DOHH2 (cell line): Measurements from ENCODE around the gene HLA-E.

Source experiments
- H3F3A ChIP-seq: fragments of 200-600 bp; sonication (generic), shearing (Covaris generic); 2 replicates; pipeline ENCODE4 v1.6.0; 2016; ENCODE audit warnings: antibody characterized with exemption, mild to moderate bottlenecking; ENCODE audit not compliant: control insufficient read depth, insufficient read depth
- H3K27ac ChIP-seq: fragments of 200-600 bp; sonication (generic); 2 replicates; pipeline ENCODE4 v1.5.1; 2014; ENCODE audit warnings: low read depth, mild to moderate bottlenecking, low read length, moderate library complexity
- H3K27me3 ChIP-seq: fragments of 200-600 bp; sonication (generic); 2 replicates; pipeline ENCODE4 v1.6.1; 2014; ENCODE audit warnings: mild to moderate bottlenecking, low read length, mixed read lengths; ENCODE audit not compliant: control insufficient read depth
- H3K36me3 ChIP-seq: fragments of 200-600 bp; sonication (generic); 2 replicates; pipeline ENCODE4 v1.6.1; 2014; ENCODE audit warnings: mild to moderate bottlenecking, low read length, moderate library complexity, mixed read lengths; ENCODE audit not compliant: control insufficient read depth
- H3K4me1 ChIP-seq: fragments of 200-600 bp; sonication (generic); 2 replicates; pipeline ENCODE4 v1.6.1; 2014; ENCODE audit warnings: mild to moderate bottlenecking, low read length, mixed read lengths; ENCODE audit not compliant: control insufficient read depth
- H3K4me2 ChIP-seq: fragments of 200-600 bp; sonication (generic); 2 replicates; pipeline ENCODE4 v1.6.0; 2014; ENCODE audit warnings: mild to moderate bottlenecking, low read length, moderate library complexity
- H3K4me3 ChIP-seq: fragments of 200-600 bp; sonication (generic); 2 replicates; pipeline ENCODE4 v1.5.1; 2014; ENCODE audit warnings: mild to moderate bottlenecking, low read length, mixed read lengths
- H3K79me2 ChIP-seq: fragments of 200-600 bp; sonication (generic); 2 replicates; pipeline ENCODE4 v1.6.1; 2014; ENCODE audit warnings: mild to moderate bottlenecking, low read length, mixed read lengths; ENCODE audit not compliant: control insufficient read depth
- H3K9me2 ChIP-seq: fragments of 200-600 bp; sonication (generic); replicated peaks from 2 replicates; pipeline ENCODE4 v1.6.1; 2014; ENCODE audit warnings: mild to moderate bottlenecking, low read length, mixed read lengths; ENCODE audit not compliant: control insufficient read depth
- H3K9me3 ChIP-seq: fragments of 200-600 bp; sonication (generic); 2 replicates; pipeline ENCODE4 v1.6.1; 2014; ENCODE audit warnings: antibody characterized with exemption, low read length, mixed read lengths; ENCODE audit not compliant: control insufficient read depth, insufficient read depth
- H4K20me1 ChIP-seq: fragments of 200-600 bp; sonication (generic); 2 replicates; pipeline ENCODE4 v1.6.0; 2014; ENCODE audit warnings: low read depth, mild to moderate bottlenecking, antibody characterized with exemption, low read length, moderate library complexity; ENCODE audit not compliant: control insufficient read depth, insufficient read depth
- EZH2phosphoT487 ChIP-seq: fragments of 200-600 bp; sonication (generic); IDR thresholded peaks from 2 replicates; pipeline ENCODE4 v1.6.1; 2017; ENCODE audit warnings: borderline replicate concordance, mild to moderate bottlenecking, antibody characterized with exemption, low read length, moderate library complexity, mixed read lengths
- TF ChIP-seq, protein P1 (sequence below): fragments of 200-600 bp; sonication (generic); IDR thresholded peaks from one replicate; pipeline ENCODE4 v1.5.1; 2014; ENCODE audit warnings: antibody characterized with exemption, mild to moderate bottlenecking, low read depth, low read length; ENCODE audit not compliant: poor library complexity, severe bottlenecking

HLA-E gene

DNA sequence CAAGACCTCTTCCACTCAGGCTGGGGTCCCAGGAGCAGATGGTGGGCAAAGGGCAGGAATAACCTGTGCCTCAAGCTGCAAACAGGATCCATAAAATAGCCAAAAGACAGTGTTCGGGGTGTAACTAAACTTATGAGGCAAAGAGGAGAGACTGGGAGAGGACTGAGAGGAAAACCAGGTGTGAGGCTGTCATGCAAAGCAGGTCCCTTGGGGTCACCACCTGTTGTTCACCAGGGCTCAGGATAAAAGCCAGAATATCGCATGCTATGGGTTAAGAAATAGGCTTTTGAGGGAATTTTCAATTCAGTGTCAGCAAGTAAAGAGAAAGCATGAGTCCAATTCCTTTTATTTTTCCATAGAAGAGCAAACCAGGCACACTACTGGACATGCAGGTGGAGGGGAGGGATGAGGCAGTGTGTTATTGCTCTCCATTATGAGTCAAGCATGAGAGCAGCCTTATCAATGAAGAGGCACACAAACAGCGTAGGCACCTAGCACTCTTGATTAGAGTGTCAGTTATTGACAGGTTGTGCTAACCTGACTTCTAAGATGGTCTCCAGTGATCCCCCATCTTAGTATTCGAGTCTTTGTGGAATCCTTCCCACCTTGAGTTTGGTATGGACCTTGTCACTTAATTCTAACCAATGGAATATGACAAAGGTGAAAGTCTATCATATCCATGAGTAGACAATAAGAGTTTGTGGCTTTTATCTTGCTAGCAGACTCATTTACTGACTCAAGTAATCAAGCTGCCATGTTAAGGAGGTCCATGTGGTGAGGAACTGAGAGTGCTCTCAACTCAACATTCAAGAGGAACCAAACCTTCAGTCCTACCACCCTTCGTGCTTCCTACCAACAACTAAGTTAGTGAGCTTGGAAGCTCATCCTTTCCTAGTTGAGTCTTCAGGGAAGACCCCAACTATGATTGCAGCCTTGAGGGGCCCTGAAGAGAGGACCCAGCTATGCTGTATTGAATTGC is 18.8 kb downstream of the HLA-E start:
- H4K20me1 ChIP-seq, result no peaks in the 10 kb centered on the region
- peaks cover 33% of the 10 kb centered on the region for H3K27me3 ChIP-seq
- H3K27ac ChIP-seq, result peak overlapping the region; percentile 83
- peak overlapping the region; percentile 70 for H3K4me3 ChIP-seq
- peak overlapping the region; percentile 95 for H3K4me2 ChIP-seq
- TF ChIP-seq, protein P1, sequence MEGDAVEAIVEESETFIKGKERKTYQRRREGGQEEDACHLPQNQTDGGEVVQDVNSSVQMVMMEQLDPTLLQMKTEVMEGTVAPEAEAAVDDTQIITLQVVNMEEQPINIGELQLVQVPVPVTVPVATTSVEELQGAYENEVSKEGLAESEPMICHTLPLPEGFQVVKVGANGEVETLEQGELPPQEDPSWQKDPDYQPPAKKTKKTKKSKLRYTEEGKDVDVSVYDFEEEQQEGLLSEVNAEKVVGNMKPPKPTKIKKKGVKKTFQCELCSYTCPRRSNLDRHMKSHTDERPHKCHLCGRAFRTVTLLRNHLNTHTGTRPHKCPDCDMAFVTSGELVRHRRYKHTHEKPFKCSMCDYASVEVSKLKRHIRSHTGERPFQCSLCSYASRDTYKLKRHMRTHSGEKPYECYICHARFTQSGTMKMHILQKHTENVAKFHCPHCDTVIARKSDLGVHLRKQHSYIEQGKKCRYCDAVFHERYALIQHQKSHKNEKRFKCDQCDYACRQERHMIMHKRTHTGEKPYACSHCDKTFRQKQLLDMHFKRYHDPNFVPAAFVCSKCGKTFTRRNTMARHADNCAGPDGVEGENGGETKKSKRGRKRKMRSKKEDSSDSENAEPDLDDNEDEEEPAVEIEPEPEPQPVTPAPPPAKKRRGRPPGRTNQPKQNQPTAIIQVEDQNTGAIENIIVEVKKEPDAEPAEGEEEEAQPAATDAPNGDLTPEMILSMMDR, result no peak
- no peak for TF ChIP-seq EZH2phosphoT487
- H3K36me3 ChIP-seq, result no peaks in the 10 kb centered on the region
- H3K9me3 ChIP-seq, result no peaks in the 10 kb centered on the region
- H3F3A ChIP-seq, result peaks cover 6% of the 10 kb centered on the region
- no peaks in the 10 kb centered on the region for H3K79me2 ChIP-seq
- no peaks in the 10 kb centered on the region for H3K9me2 ChIP-seq
- peaks cover 61% of the 10 kb centered on the region for H3K4me1 ChIP-seq

DNA sequence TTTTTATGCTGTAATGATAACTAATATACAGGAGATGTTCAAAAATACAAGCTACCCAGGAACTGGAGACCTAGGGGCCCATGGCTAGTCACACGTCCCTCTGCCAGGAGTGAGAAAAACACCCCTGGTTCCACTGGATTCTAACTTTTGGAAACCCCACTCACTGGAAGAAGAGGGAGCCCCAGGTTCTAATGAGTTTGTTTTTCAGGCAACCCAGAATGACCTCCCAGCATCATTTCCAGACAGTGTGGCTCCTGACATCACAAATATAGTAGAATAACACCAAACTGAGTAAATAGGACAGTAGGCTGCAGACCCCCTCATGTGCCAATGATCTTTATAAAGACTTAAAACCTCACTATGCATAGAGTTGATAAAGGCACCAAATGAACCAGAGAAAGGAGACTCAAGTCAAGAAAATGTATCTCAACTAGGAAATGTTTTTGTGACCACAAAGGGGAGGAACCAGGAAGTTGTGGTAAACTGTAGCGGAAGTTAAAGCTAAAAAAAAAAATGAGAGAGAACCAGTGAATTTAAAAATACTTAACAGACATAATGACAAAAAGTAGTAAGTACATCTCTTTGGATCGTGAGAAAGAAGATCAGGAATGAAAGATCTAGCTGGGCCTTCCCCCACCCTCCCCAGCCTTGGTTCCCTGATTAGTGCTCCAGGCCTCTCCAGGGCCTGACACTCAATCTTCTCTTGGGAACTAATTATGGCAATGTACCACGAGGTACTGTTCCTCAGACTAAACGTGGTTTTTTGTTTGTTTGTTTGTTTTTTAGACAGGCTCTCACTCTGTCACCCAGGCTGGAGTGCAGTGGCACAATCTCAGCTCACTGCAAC is 19.8 kb downstream of the HLA-E start:
- H3K27ac ChIP-seq, result peak overlapping the region; percentile 83
- peaks cover 30% of the 10 kb centered on the region for H3K27me3 ChIP-seq
- H3F3A ChIP-seq, result peaks cover 16% of the 10 kb centered on the region
- H3K4me1 ChIP-seq, result peaks cover 61% of the 10 kb centered on the region
- H3K4me2 ChIP-seq, result peak overlapping the region; percentile 95
- no peak for TF ChIP-seq EZH2phosphoT487
- TF ChIP-seq, protein P1, result no peak
- H3K4me3 ChIP-seq, result peak overlapping the region; percentile 70
- H3K9me3 ChIP-seq, result no peaks in the 10 kb centered on the region
- H3K36me3 ChIP-seq, result no peaks in the 10 kb centered on the region
- H3K79me2 ChIP-seq, result no peaks in the 10 kb centered on the region
- H3K9me2 ChIP-seq, result no peaks in the 10 kb centered on the region
- H4K20me1 ChIP-seq, result no peaks in the 10 kb centered on the region

- Histone ChIP-seq H3K36me3 (no peaks in the 10 kb centered on the region), H3K4me3 (no peak overlapping the region), H4K20me1 (no peaks in the 10 kb centered on the region), H3K4me1 (peaks cover 69% of the 10 kb centered on the region), H3K9me2 (no peaks in the 10 kb centered on the region), H3K9me3 (no peaks in the 10 kb centered on the region), H3F3A (peaks cover 22% of the 10 kb centered on the region), H3K27me3 (peaks cover 37% of the 10 kb centered on the region), H3K79me2 (no peaks in the 10 kb centered on the region), H3K27ac (no peak overlapping the region), H3K4me2 (peak overlapping the region; percentile 13; the same call in 1 of the 2 replicates)
- no peak for TF ChIP-seq EZH2phosphoT487
- TF ChIP-seq, protein P1, result no peak
Observed at GRCh38 chr6:30510419-30511168, 21.3 kb downstream of the HLA-E start.
